GM12878 (cell line): Measurements from ENCODE around the gene ZNF79. TPM values are rescaled to one million over a fixed set of nuclear protein-coding genes. Genes with fewer than 3 reads are reported as not detected.

Source experiments
- ATAC-seq: fragments of 200-7000 bp; cut with Tn5 transposase; 3 replicates; pipeline ENCODE4 v1.9.1; 2020; ENCODE audit warnings: mild to moderate bottlenecking, moderate library complexity
- BruUV-seq: library from RNA; stranded (reverse); fragments of 400-500 nt; replicated peaks from 2 replicates; lab custom pipeline; 2021; lab: Mats Ljungman, UMichigan
- CTCF ChIA-PET: fragments of 300-600 bp; sonication (Branson Sonifier 250); formaldehyde crosslinking; extraction: SDS; loops from one replicate; lab custom pipeline; 2021; ENCODE audit warnings: inconsistent platforms; lab: Yijun Ruan, JAX
- POLR2A ChIA-PET: fragments of 350-600 bp; formaldehyde crosslinking; extraction: SDS; loops from one replicate; lab custom pipeline; 2021; ENCODE audit warnings: inconsistent platforms; lab: Charles Lee
- RAD21 ChIA-PET: fragments of 300-600 bp; sonication (Branson Sonifier 250); formaldehyde crosslinking; loops from one replicate; lab custom pipeline; 2023; ENCODE audit warnings: antibody characterized with exemption; ENCODE audit not compliant: unreplicated experiment; lab: Charles Lee
- SMC1A ChIA-PET: fragments of 300-600 bp; sonication (Branson Sonifier 250); formaldehyde crosslinking; loops from one replicate; lab custom pipeline; 2023; ENCODE audit not compliant: unreplicated experiment, uncharacterized antibody; lab: Charles Lee
- DNase-seq: peaks from one replicate; pipeline ENCODE4 v3.0.0-alpha.2; 2011; ENCODE audit warnings: low read depth, low spot score
- FAIRE-seq: peaks from 3 replicates; lab custom pipeline; 2011; peaks lifted over from hg19 to GRCh38; lab: Jason Lieb, UNC
- H2AFZ ChIP-seq: 2 replicates; pipeline ENCODE4 v1.6.0; 2011; ENCODE audit warnings: low read depth, low read length, control low read depth; ENCODE audit not compliant: control insufficient read depth
- H3K27ac ChIP-seq: 2 replicates; pipeline ENCODE4 v1.5.1; 2011; ENCODE audit warnings: control low read depth; ENCODE audit not compliant: control insufficient read depth, insufficient read depth
- H3K27me3 ChIP-seq, 2 experiments: replicated peaks in 1 of 2; 2 replicates each; pipeline versions ENCODE4 v1.6.0 to v1.6.1; 2011; ENCODE audit warnings: low read length in 1 of 2; ENCODE audit not compliant: control insufficient read depth in 2 of 2, insufficient read depth in 2 of 2
- H3K36me3 ChIP-seq, 2 experiments: 2 replicates each; pipeline ENCODE4 v1.5.1; 2011; ENCODE audit warnings: low read length in 1 of 2; ENCODE audit not compliant: control insufficient read depth in 2 of 2, insufficient read depth in 2 of 2
- H3K4me1 ChIP-seq: 2 replicates; pipeline ENCODE4 v1.6.1; 2011; ENCODE audit warnings: mild to moderate bottlenecking, low read length, moderate library complexity, mixed read lengths; ENCODE audit not compliant: control insufficient read depth, insufficient read depth
- H3K4me2 ChIP-seq: 2 replicates; pipeline ENCODE4 v1.6.0; 2011; ENCODE audit warnings: control low read depth; ENCODE audit not compliant: control insufficient read depth, insufficient read depth
- H3K4me3 ChIP-seq: fragments of 200-600 bp; sonication (generic); 2 replicates; pipeline ENCODE4 v1.5.1; 2016
- H3K79me2 ChIP-seq: 2 replicates; pipeline ENCODE4 v1.6.0; 2011; ENCODE audit warnings: low read length; ENCODE audit not compliant: control insufficient read depth, insufficient read depth
- H3K9ac ChIP-seq: 2 replicates; pipeline ENCODE4 v1.8.0; 2011; ENCODE audit warnings: low read length, control low read depth, mixed read lengths; ENCODE audit not compliant: control insufficient read depth, insufficient read depth
- H3K9me3 ChIP-seq: replicated peaks from 3 replicates; pipeline ENCODE4 v1.5.1; 2011; ENCODE audit warnings: mild to moderate bottlenecking, low read length; ENCODE audit not compliant: control insufficient read depth, insufficient read depth
- H4K20me1 ChIP-seq: 2 replicates; pipeline ENCODE4 v1.6.0; 2011; ENCODE audit not compliant: control insufficient read depth, insufficient read depth
- ATF7 ChIP-seq: fragments of 450-650 bp; IDR thresholded peaks from 2 replicates; pipeline ENCODE4 v1.6.1; 2016; ENCODE audit warnings: low read depth, mild to moderate bottlenecking
- DPF2 ChIP-seq: fragments of 450-650 bp; IDR thresholded peaks from 2 replicates; pipeline ENCODE4 v1.6.1; 2017; ENCODE audit warnings: mild to moderate bottlenecking
- IKZF2 ChIP-seq, 2 experiments: fragments of 450-650 bp; IDR thresholded peaks; 2 replicates each; pipeline ENCODE4 v1.6.1; 2017; ENCODE audit warnings: mild to moderate bottlenecking in 2 of 2, moderate library complexity in 2 of 2
- RB1 ChIP-seq: fragments of 450-650 bp; formaldehyde crosslinking; IDR thresholded peaks from 2 replicates; pipeline ENCODE4 v1.6.1; 2017; ENCODE audit warnings: mild to moderate bottlenecking, borderline replicate concordance
- RBBP5 ChIP-seq: fragments of 200-600 bp; sonication (generic); conservative IDR thresholded peaks from 2 replicates; pipeline ENCODE4 v1.6.1; 2016
- RUNX3 ChIP-seq: IDR thresholded peaks from 2 replicates; pipeline ENCODE4 v1.6.1; 2012; ENCODE audit warnings: low read length, inconsistent platforms
- SMAD1 ChIP-seq: fragments of 450-650 bp; IDR thresholded peaks from 2 replicates; pipeline ENCODE4 v1.6.1; 2018; ENCODE audit warnings: mild to moderate bottlenecking, low read depth; ENCODE audit not compliant: partially characterized antibody
- SREBF2 ChIP-seq: IDR thresholded peaks from 2 replicates; pipeline ENCODE4 v1.6.1; 2012; ENCODE audit warnings: mild to moderate bottlenecking, low read length
- ZNF384 ChIP-seq: IDR thresholded peaks from 2 replicates; pipeline ENCODE4 v1.6.1; 2012; ENCODE audit warnings: low read depth, mild to moderate bottlenecking, low read length, improper control_type of control experiment, borderline replicate concordance
- WGBS: methylation state at CpG from one replicate; pipeline ENCODE4 v1.1.6; 2016; ENCODE audit warnings: low lambda C conversion rate; ENCODE audit not compliant: insufficient replicate concordance, insufficient coverage; ENCODE audit errors: missing lambda C conversion rate; 5-methylcytosine and 5-hydroxymethylcytosine counted together
- in situ Hi-C: fragments of 300-500 bp; cut with MboI; formaldehyde crosslinking; loops from 9 replicates; pipeline ENCODE4 v1.14.3; 2018; ENCODE audit warnings: mixed read lengths
- intact Hi-C: fragments of 100-400 bp; cut with micrococcal nuclease; formaldehyde crosslinking; loops from one replicate; pipeline ENCODE4 v1.14.2; 2022; ENCODE audit not compliant: unreplicated experiment
- polyA plus RNA-seq, 11 experiments: library from polyadenylated mRNA; depleted of rRNA in 4 of 11; unstranded in 6 of 11; stranded (reverse) in 5 of 11; fragments of >200 nt; fragmentation: Nextera tagmentation in 4 of 11; fragmentation: Illumina TruSeq in 1 of 11; extraction: Ambion mirVana in 4 of 11; extraction: Trizol in 1 of 11; gene quantifications; 1 replicate in 1 of 11; 2 replicates in 10 of 11; pipeline versions ENCODE4 v1.2.1 to v1.2.3, GENCODE V29; 2011 to 2016; ENCODE audit warnings: inconsistent platforms in 2 of 11, missing spikeins in 2 of 11, low read depth in 1 of 11
- total RNA-seq, 4 experiments: library from RNA; depleted of rRNA in 3 of 4; stranded (reverse); fragments of >200 nt in 3 of 4; fragmentation: Illumina TruSeq in 1 of 4; extraction: Trizol in 1 of 4; gene quantifications; 2 replicates each; pipeline versions ENCODE4 v1.2.1 to v1.2.3, GENCODE V29; 2013 to 2021
- TF ChIP-seq, protein P1 (sequence below): IDR thresholded peaks from 2 replicates; pipeline ENCODE4 v1.6.1; 2011; ENCODE audit warnings: low read depth, mild to moderate bottlenecking, low read length, moderate library complexity, borderline replicate concordance; ENCODE audit errors: extremely low read depth
- TF ChIP-seq, protein P2 (sequence below): fragments of 450-650 bp; IDR thresholded peaks from 2 replicates; pipeline ENCODE4 v1.6.1; 2018; ENCODE audit warnings: mild to moderate bottlenecking, low read depth, moderate library complexity; ENCODE audit not compliant: partially characterized antibody
- TF ChIP-seq, protein P3 (sequence below): fragments of 450-650 bp; formaldehyde crosslinking; IDR thresholded peaks from 2 replicates; pipeline ENCODE4 v1.4.0; 2020; ENCODE audit warnings: mild to moderate bottlenecking, moderate library complexity

ZNF79 gene
- total and polyA plus RNA-seq, 10 of the 15 experiments (the other 5 are each of a cell fraction or from before 2014, with no cell fraction given) = 1.8 to 14.1 (median 11.7) TPM

DNA sequence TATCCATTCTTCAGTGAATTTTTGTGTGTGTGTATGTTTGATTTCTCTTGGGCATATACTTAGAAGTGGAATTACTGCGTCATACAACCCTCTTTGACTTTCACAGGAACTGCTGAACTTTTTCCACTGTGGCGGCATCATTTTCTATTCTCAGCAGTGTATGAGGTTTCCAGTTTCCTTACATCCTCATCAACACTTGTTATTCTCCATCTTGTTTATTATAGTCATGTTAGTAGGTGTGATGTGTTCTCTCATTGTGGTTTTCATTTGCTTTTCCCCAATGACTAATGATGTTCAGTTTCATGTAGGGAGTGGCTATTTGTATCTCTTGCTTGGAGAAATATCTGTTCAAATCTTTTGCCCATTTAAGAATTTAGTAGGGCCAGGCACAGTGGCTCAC, 2.6 kb downstream of the ZNF79 start:
- Histone ChIP-seq H3K9me3 (no peaks in the 10 kb centered on the region), H3K4me2 (peak overlapping the region; percentile 21; the same call in 1 of the 2 replicates), H3K79me2 (peaks cover 44% of the 10 kb centered on the region), H3K9ac (no peak overlapping the region), H3K4me3 (no peak overlapping the region), H2AFZ (no peak overlapping the region), H3K27ac (no peak overlapping the region), H3K27me3 (no peaks in the 10 kb centered on the region), H3K36me3 (peaks cover 0 to 7% of the 10 kb centered on the region in 2 experiments; a peak in 3 of 4 replicates), H3K4me1 (peaks cover 13% of the 10 kb centered on the region), H4K20me1 (no peaks in the 10 kb centered on the region)
- intact Hi-C loops (loop anchor here (10.0 kb wide), 1 partner anchor 482 kb away; no protein-coding TSS in a partner anchor), in situ Hi-C loops (no loop called here)
- BruUV-seq = no TSS peak
- FAIRE-seq (no peak), ATAC-seq (peak; percentile 15), DNase-seq (no peak)
- CTCF ChIA-PET = no interaction called here
- SMC1A ChIA-PET = no interaction called here
- WGBS = 84% methylated on average over 2 of the region's 2 CpGs
- POLR2A ChIA-PET = no interaction called here
- RAD21 ChIA-PET = no interaction called here
- TF ChIP-seq RUNX3 = peak; percentile 50; the same call in 1 of the 2 replicates
- peak; percentile 52; the same call in 1 of the 2 replicates for TF ChIP-seq ATF7
- TF ChIP-seq, protein P1, sequence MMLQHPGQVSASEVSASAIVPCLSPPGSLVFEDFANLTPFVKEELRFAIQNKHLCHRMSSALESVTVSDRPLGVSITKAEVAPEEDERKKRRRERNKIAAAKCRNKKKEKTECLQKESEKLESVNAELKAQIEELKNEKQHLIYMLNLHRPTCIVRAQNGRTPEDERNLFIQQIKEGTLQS = no peak
- TF ChIP-seq RBBP5 = no peak
- TF ChIP-seq IKZF2 (IDR thresholded peaks at IDR 0.05) = peak; percentile 11 to 21; a peak in 2 of 4 replicates

DNA sequence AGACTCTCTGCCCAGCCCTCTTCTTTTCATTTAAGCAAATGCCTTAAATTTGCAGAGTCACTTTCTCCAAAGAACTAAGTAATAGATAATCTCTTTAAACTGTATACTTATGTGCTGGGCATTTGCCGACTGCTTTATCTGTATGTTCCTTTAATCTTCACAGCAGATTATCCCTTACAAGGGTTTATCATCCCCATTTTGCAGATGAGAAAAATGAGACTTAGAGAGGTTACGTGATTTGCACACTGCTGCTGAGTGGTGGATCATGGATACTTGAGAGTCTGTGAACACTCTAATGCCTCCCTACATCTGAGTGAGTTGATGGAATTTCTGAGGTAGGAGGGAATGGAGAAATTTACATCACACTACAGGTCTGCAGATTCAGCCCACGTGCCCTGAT, 4.2 kb downstream of the ZNF79 start:
- ChIA-PET POLR2A (no interaction called here), SMC1A (no interaction called here), CTCF (no interaction called here), RAD21 (no interaction called here)
- Histone ChIP-seq H3K4me2 (no peak overlapping the region), H3K27ac (no peak overlapping the region), H4K20me1 (no peaks in the 10 kb centered on the region), H3K79me2 (peaks cover 34% of the 10 kb centered on the region), H3K27me3 (no peaks in the 10 kb centered on the region), H2AFZ (no peak overlapping the region), H3K9ac (no peak overlapping the region), H3K36me3 (peaks cover 0 to 7% of the 10 kb centered on the region in 2 experiments; a peak in 3 of 4 replicates), H3K4me3 (no peak overlapping the region), H3K4me1 (peaks cover 4% of the 10 kb centered on the region; the same call in 1 of the 2 replicates), H3K9me3 (no peaks in the 10 kb centered on the region)
- ATAC-seq = no peak
- intact Hi-C loops = loop anchor here (10.0 kb wide), 1 partner anchor 484 kb away; no protein-coding TSS in a partner anchor
- WGBS = 90% methylated on average over 3 of the region's 3 CpGs
- no TSS peak for BruUV-seq
- FAIRE-seq = no peak
- DNase-seq = no peak
- in situ Hi-C loops = no loop called here
- TF ChIP-seq, protein P2, sequence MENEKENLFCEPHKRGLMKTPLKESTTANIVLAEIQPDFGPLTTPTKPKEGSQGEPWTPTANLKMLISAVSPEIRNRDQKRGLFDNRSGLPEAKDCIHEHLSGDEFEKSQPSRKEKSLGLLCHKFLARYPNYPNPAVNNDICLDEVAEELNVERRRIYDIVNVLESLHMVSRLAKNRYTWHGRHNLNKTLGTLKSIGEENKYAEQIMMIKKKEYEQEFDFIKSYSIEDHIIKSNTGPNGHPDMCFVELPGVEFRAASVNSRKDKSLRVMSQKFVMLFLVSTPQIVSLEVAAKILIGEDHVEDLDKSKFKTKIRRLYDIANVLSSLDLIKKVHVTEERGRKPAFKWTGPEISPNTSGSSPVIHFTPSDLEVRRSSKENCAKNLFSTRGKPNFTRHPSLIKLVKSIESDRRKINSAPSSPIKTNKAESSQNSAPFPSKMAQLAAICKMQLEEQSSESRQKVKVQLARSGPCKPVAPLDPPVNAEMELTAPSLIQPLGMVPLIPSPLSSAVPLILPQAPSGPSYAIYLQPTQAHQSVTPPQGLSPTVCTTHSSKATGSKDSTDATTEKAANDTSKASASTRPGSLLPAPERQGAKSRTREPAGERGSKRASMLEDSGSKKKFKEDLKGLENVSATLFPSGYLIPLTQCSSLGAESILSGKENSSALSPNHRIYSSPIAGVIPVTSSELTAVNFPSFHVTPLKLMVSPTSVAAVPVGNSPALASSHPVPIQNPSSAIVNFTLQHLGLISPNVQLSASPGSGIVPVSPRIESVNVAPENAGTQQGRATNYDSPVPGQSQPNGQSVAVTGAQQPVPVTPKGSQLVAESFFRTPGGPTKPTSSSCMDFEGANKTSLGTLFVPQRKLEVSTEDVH = no peak
- TF ChIP-seq, protein P3, sequence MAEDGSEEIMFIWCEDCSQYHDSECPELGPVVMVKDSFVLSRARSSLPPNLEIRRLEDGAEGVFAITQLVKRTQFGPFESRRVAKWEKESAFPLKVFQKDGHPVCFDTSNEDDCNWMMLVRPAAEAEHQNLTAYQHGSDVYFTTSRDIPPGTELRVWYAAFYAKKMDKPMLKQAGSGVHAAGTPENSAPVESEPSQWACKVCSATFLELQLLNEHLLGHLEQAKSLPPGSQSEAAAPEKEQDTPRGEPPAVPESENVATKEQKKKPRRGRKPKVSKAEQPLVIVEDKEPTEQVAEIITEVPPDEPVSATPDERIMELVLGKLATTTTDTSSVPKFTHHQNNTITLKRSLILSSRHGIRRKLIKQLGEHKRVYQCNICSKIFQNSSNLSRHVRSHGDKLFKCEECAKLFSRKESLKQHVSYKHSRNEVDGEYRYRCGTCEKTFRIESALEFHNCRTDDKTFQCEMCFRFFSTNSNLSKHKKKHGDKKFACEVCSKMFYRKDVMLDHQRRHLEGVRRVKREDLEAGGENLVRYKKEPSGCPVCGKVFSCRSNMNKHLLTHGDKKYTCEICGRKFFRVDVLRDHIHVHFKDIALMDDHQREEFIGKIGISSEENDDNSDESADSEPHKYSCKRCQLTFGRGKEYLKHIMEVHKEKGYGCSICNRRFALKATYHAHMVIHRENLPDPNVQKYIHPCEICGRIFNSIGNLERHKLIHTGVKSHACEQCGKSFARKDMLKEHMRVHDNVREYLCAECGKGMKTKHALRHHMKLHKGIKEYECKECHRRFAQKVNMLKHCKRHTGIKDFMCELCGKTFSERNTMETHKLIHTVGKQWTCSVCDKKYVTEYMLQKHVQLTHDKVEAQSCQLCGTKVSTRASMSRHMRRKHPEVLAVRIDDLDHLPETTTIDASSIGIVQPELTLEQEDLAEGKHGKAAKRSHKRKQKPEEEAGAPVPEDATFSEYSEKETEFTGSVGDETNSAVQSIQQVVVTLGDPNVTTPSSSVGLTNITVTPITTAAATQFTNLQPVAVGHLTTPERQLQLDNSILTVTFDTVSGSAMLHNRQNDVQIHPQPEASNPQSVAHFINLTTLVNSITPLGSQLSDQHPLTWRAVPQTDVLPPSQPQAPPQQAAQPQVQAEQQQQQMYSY (CRISPR knock-in tag) = no peak
- TF ChIP-seq SMAD1 (no peak), DPF2 (no peak), RB1 (no peak), ZNF384 (no peak), SREBF2 (no peak)
